Measurements from ENCODE around the gene PALM2AKAP2. TPM values are rescaled to one million over a fixed set of nuclear protein-coding genes. Genes with fewer than 3 reads are reported as not detected.

The PALM2AKAP2 gene
- total RNA-seq, result not detected

DNA sequence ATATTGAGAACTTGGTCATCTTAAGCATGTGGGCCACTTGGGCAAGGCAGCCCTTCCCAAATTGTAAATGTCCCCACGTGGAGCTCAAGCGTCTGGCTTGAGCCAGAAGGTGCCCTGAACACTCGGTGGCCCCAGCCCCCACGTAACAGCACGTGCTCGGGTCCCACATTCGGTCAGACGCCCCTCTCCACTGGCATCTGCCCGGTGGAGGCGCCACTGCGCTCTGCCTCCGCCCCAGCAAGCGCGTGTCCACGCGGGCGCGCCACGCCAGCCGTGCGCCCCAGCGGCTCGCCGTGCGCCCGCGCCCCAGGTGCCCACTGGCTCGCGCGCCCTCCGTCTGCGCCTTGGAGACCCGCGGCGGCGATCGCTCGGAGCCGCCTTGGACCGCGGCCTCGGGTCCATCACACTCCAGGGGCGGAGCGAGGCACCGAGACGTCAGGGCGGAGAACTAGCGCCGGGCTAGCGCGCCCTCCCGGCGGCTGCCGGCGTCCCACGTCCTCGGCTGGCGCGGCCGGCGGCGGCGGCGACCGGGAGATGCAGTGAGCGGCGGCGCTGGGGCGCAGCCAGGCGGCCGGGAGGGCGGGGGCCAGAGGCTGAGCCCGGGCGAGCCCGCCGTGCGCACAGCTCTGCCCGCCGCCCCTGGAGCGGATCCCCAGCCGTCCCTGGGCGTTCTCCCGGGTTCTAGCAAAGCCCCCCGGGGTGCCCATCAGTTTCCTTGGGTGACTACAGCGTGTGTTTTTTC is at the start of gene PALM2AKAP2:
Gene PALM2AKAP2, plus strand, starts transcription at position 488 of the 742 bp plus-strand sequence. CDS start 291 bp downstream, outside the sequence.
- no peaks in the 10 kb centered on the region for H3K9me3 Mint-ChIP-seq (ENCODE audit: low read depth)
- H3K4me3 Mint-ChIP-seq, result no peak within 1 kb of the TSS
- no peaks in the 10 kb centered on the region for H3K4me1 Mint-ChIP-seq
- peaks cover 33% of the 10 kb centered on the region for H3K27me3 Mint-ChIP-seq
- DNase-seq (no peak), ATAC-seq (no peak)
- H3K27ac Mint-ChIP-seq, result no peak within 1 kb of the TSS
- CTCF ChIA-PET, result no interaction called here
- no peaks in the 10 kb centered on the region for H3K36me3 Mint-ChIP-seq

DNA sequence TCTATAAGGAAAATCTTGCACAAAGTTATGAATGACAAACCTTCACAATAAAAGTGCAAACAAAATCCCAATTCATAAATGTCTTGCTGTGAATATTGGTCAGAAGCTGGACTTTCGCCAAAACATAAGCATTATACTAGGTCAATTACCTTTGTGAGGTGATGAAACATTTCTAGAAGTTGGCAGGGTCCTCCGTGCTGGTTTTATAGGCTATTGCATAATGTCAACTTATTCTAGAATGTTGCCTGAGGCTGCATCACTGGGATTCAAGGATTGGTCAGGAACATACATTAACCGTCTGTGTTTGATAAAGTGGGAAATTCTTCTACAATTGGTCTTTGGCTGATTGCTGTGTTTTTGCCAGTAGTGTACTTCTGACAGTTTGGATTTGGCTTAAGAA is 49.8 kb upstream of the PALM2AKAP2 start:
- ATAC-seq (no peak), DNase-seq (no peak)
- no peak overlapping the region for H3K4me3 Mint-ChIP-seq
- H3K27ac Mint-ChIP-seq, result no peak overlapping the region
- H3K27me3 Mint-ChIP-seq, result no peaks in the 10 kb centered on the region
- no peaks in the 10 kb centered on the region for H3K4me1 Mint-ChIP-seq
- H3K36me3 Mint-ChIP-seq, result no peaks in the 10 kb centered on the region
- CTCF ChIA-PET, result no interaction called here
- H3K9me3 Mint-ChIP-seq (ENCODE audit: low read depth), result peaks cover 3% of the 10 kb centered on the region

DNA sequence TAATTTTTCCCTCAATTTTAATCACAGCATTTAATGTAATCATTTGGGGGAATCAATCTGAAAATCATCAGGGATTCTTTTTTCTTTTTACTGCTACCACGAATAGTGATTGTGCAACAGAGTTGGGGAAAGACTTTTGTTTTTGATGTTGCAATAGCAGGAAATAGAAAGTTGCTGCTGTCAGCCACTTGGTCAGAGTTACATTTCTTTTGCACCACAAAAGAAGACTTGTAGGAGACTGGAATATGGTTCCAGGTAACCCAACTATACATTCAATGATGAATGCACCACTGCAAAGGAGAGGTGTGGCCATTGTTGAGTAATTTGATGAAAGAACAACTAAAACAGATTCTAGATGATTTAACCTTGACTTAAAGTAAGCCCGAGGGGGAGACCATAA is 46.3 kb upstream of the PALM2AKAP2 start:
- CTCF ChIA-PET, result no interaction called here
- ATAC-seq (no peak), DNase-seq (no peak)
- no peak overlapping the region for H3K4me3 Mint-ChIP-seq
- no peaks in the 10 kb centered on the region for H3K27me3 Mint-ChIP-seq
- H3K4me1 Mint-ChIP-seq, result no peaks in the 10 kb centered on the region
- H3K27ac Mint-ChIP-seq, result no peak overlapping the region
- no peaks in the 10 kb centered on the region for H3K36me3 Mint-ChIP-seq
- H3K9me3 Mint-ChIP-seq (ENCODE audit: low read depth), result peaks cover 3% of the 10 kb centered on the region

DNA sequence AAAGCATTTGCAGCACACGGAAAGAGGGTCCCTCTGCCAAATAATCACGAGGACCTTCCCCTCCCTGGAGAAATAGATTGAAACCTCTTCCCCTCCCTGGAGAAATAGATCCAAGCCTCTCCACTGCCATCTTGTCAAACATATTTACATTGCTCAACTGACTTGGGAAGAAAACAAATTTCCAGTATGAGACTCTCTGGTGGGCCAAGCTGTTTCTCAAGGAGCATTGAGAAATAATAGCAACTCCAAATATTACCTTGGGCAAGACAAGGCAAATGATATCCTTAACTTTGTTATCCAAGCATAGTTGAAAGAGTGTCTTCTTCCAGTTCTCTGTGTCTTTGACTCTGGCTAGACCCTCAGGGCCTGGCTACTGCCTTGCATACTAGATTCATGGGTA is 45.2 kb upstream of the PALM2AKAP2 start:
- Mint-ChIP-seq H3K4me3 (no peak overlapping the region), H3K27me3 (no peaks in the 10 kb centered on the region), H3K27ac (no peak overlapping the region), H3K9me3 (ENCODE audit: low read depth) (peaks cover 3% of the 10 kb centered on the region), H3K4me1 (no peaks in the 10 kb centered on the region), H3K36me3 (no peaks in the 10 kb centered on the region)
- ATAC-seq (no peak), DNase-seq (no peak)
- CTCF ChIA-PET, result no interaction called here

DNA sequence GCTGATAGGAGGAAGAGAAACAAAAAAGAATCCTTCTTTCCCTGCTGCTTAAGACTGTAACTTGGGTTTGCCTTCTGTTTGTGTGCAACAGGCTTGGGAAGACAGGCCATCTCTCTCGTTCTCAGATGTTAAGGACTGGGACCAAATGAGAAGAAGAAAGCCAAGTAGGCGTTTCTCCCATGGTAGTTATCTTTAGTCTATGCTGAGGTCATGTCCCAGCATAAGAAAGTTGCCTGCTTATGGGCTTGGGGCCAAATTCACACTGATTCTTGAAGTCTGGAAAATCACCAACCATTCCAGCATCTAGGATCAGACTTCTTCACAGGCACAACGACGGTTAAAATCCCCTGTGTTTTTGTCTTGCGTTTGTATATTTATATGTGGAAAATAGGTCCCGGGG is 44.2 kb upstream of the PALM2AKAP2 start:
- no peaks in the 10 kb centered on the region for H3K4me1 Mint-ChIP-seq
- no peaks in the 10 kb centered on the region for H3K36me3 Mint-ChIP-seq
- no peak for DNase-seq
- peaks cover 1% of the 10 kb centered on the region for H3K9me3 Mint-ChIP-seq (ENCODE audit: low read depth)
- no peak for ATAC-seq
- CTCF ChIA-PET, result no interaction called here
- no peaks in the 10 kb centered on the region for H3K27me3 Mint-ChIP-seq
- no peak overlapping the region for H3K27ac Mint-ChIP-seq
- H3K4me3 Mint-ChIP-seq, result no peak overlapping the region

DNA sequence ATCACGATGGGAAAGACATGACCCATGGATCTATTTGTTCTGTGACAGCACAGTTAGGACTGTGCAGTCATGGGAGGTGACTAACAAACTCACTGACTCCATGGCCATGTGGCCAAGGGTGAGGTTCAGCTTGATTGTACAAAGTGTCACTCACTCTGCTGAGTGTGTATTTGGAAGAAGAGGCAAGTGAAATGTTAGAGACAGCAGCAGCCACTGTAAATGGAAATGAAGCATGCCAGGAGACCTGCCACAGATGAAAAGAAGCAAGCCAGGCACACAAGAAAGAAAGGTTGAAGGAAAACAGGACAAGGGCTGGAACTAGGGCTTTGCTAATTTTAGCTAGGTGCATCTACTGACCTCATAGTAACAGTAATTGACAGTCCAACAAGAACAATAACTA is 42.7 kb upstream of the PALM2AKAP2 start:
- CTCF ChIA-PET, result no interaction called here
- no peak overlapping the region for H3K27ac Mint-ChIP-seq
- H3K27me3 Mint-ChIP-seq, result no peaks in the 10 kb centered on the region
- H3K9me3 Mint-ChIP-seq (ENCODE audit: low read depth), result no peaks in the 10 kb centered on the region
- no peak overlapping the region for H3K4me3 Mint-ChIP-seq
- DNase-seq (no peak), ATAC-seq (no peak)
- H3K36me3 Mint-ChIP-seq, result no peaks in the 10 kb centered on the region
- H3K4me1 Mint-ChIP-seq, result no peaks in the 10 kb centered on the region

DNA sequence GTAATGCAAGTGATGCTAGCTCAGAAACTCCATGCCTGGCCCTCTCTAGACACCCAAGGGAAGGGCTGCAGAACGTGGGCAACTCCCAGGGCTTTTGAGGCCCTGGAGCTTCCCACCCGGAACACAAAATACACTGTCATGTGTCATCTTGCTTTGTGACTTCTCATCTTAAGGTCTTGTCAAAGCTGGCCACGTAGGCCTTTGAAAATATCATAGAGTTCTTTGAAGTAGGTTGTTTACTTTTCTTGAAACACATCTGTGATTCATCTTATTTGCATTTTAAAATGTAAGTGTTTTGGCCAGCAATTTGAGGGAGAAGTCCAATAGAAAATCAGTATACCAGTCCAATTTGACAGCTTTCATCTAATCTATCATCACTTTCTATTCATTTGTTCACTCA is 40.2 kb upstream of the PALM2AKAP2 start:
- H3K4me1 Mint-ChIP-seq, result no peaks in the 10 kb centered on the region
- CTCF ChIA-PET, result no interaction called here
- H3K27me3 Mint-ChIP-seq, result no peaks in the 10 kb centered on the region
- no peaks in the 10 kb centered on the region for H3K9me3 Mint-ChIP-seq (ENCODE audit: low read depth)
- ATAC-seq (no peak), DNase-seq (no peak)
- no peak overlapping the region for H3K27ac Mint-ChIP-seq
- no peaks in the 10 kb centered on the region for H3K36me3 Mint-ChIP-seq
- H3K4me3 Mint-ChIP-seq, result no peak overlapping the region

DNA sequence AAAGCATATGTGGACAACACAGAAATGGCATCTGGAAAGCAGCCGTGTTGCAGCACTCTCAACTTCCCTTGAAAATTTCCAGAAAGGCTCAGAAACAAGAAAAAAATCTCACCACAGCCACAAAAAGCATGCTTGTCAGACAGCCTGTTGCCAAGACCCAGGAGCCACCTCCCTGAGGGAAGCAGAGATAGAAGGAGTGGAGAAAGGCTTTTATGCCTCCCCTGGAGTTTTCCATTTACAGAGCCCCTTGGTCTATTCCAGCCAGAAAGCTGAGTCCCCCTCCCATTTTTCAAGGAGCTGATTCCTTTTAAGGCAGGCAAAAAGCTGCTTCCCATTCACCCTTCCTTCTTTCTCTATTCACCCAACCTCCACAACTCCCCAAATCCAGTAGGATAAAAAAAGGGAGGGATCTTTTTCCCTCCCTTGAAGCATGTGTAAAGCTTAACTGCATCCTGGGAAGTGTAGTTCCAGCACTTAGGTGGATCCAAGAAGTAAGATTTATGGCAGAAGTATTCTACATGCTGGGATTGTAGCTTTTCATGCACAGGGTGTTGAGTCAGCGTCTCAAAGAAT is 37.1 kb upstream of the PALM2AKAP2 start:
- H3K9me3 Mint-ChIP-seq (ENCODE audit: low read depth), result no peaks in the 10 kb centered on the region
- DNase-seq (no peak), ATAC-seq (no peak)
- H3K4me1 Mint-ChIP-seq, result no peaks in the 10 kb centered on the region
- no peak overlapping the region for H3K27ac Mint-ChIP-seq
- H3K27me3 Mint-ChIP-seq, result no peaks in the 10 kb centered on the region
- CTCF ChIA-PET, result interaction anchor here (0.7 kb wide), 1 partner anchor 9 kb away, joined by 3 read pairs; no protein-coding TSS in a partner anchor
- H3K4me3 Mint-ChIP-seq, result no peak overlapping the region
- H3K36me3 Mint-ChIP-seq, result no peaks in the 10 kb centered on the region

DNA sequence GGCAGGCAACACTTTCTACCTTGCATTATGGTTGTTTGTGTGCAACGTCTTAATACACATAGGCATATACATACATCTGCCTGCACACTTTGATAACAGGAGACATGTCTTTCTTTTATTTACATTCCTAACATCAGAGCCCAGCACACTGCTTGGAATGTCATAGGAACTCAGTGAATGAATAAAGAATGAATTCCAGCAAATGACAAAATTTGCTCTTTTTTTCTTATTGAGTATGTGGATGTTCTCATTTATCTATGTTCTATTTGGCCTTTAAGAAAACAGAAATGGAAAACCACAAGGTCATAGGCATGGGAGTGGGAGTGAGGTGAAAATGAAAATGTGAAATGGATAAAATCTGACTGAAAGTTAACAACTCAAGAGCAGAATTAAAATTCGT is 36.3 kb upstream of the PALM2AKAP2 start:
- no peaks in the 10 kb centered on the region for H3K27me3 Mint-ChIP-seq
- CTCF ChIA-PET, result no interaction called here
- no peak overlapping the region for H3K4me3 Mint-ChIP-seq
- H3K4me1 Mint-ChIP-seq, result no peaks in the 10 kb centered on the region
- DNase-seq, result no peak
- no peaks in the 10 kb centered on the region for H3K9me3 Mint-ChIP-seq (ENCODE audit: low read depth)
- no peaks in the 10 kb centered on the region for H3K36me3 Mint-ChIP-seq
- no peak for ATAC-seq
- H3K27ac Mint-ChIP-seq, result no peak overlapping the region

DNA sequence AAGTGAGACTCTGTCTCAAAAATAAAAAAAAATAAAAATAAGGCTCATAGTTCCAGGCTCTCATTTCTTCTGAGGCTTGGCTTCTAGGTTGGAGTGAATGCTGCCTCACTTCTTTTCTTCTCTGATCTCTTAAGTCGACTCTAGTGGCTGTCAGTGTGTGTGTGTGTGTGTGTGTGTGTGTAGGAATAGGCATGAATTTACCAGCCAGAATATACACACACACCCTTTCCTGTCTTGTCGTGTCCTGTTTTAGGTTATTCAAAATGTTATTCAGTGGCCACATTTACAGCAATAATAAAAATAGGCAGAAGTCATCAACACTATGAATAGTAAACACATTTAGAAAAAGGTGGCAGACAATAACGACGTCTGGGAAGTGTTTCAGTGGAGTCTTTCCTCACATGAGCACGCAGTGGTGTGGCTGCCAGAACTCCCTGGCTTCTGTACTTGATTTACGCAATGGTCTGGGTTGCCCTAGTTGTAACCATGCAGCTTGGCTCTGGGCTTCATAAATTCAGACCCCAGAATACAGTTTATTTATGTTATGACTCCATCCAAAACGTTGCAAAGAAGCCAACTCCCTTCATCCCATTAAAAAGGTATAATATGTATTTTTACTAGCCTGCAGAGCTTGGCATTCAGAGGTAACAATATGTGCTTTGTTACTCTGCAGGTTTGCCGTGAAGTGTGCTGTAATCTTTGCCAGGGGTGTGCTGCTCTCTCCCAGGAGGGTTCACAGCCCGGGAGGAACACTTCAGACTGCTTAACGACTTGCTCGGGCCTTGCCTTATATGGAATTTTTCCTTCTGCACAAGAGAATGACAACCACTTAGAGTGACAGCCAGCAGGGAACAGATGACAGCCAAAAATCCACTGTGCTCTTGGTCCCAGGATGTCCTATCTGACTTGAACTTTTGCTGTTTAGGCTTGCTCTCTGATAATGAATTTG is 34.4 kb upstream of the PALM2AKAP2 start:
- DNase-seq (no peak), ATAC-seq (no peak)
- Mint-ChIP-seq H3K4me1 (no peaks in the 10 kb centered on the region), H3K9me3 (ENCODE audit: low read depth) (no peaks in the 10 kb centered on the region), H3K4me3 (no peak overlapping the region), H3K27ac (no peak overlapping the region), H3K36me3 (no peaks in the 10 kb centered on the region), H3K27me3 (no peaks in the 10 kb centered on the region)
- CTCF ChIA-PET, result no interaction called here

DNA sequence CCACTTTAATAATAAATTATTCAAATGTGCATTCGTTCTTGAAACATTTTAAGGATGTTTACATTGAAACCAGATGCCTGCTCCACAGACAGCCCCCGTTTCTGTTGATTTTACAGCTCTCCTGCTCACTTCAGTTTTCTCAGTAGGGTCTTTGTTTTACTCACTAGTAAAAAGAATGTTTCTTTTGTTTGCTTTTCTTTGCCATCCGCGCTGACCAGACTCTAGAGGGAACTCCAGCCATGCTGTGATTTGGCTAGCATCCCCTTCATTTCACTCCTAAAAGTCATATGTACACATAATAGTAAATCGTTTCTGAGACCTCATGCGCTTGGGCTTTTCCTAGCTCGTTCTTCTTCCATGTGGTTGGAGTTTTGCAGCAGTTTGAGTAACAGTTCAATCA is 28.7 kb upstream of the PALM2AKAP2 start:
- Mint-ChIP-seq H3K36me3 (no peaks in the 10 kb centered on the region), H3K27ac (no peak overlapping the region), H3K4me1 (no peaks in the 10 kb centered on the region), H3K27me3 (no peaks in the 10 kb centered on the region), H3K9me3 (ENCODE audit: low read depth) (no peaks in the 10 kb centered on the region), H3K4me3 (no peak overlapping the region)
- ATAC-seq, result no peak
- no peak for DNase-seq
- CTCF ChIA-PET, result no interaction called here

DNA sequence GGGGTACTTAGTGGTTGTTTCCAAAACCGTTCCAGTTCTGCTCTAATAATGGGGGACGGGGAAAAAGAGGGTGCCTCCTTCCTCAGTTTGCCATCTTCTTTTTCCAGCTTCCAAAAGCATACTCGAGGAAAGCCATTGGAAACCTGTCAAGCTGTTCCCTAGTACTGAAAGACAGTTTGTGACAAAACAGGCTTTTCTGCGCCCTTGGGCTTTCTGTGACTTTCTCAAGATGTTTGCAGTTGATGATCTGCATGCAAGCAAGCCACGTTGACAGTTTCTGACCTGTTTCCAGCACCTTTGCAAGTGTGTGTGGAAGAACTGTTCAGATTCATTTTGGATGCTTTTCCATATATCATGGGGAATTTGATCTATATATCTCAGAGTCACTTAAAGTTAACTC is 26.7 kb upstream of the PALM2AKAP2 start:
- CTCF ChIA-PET, result interaction anchor here (0.5 kb wide), 1 partner anchor 220 kb away, joined by 3 read pairs; no protein-coding TSS in a partner anchor
- H3K4me1 Mint-ChIP-seq, result no peaks in the 10 kb centered on the region
- no peak for ATAC-seq
- no peaks in the 10 kb centered on the region for H3K27me3 Mint-ChIP-seq
- H3K9me3 Mint-ChIP-seq (ENCODE audit: low read depth), result no peaks in the 10 kb centered on the region
- no peaks in the 10 kb centered on the region for H3K36me3 Mint-ChIP-seq
- DNase-seq, result no peak
- H3K4me3 Mint-ChIP-seq, result no peak overlapping the region
- no peak overlapping the region for H3K27ac Mint-ChIP-seq

DNA sequence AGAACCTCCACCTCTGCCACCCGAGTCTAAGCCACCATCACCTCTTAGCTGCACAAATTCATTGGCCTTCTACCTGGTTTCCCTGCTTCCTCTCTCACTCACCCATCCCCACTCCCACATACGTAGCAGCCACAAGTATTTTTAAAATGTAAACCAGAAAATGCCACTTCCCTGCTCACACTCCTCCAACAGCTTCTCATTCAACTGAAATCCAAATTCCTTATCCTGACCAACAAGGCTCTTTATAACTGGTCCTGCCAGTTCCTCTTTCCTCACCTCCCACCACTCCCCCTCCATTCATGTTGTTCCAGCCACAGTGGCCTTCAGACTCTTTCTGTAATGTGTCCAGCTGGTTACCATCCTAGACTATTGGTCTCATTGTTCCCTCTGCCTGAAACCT is 25.0 kb upstream of the PALM2AKAP2 start:
- no peaks in the 10 kb centered on the region for H3K4me1 Mint-ChIP-seq
- DNase-seq (no peak), ATAC-seq (no peak)
- CTCF ChIA-PET, result no interaction called here
- H3K27ac Mint-ChIP-seq, result no peak overlapping the region
- no peaks in the 10 kb centered on the region for H3K9me3 Mint-ChIP-seq (ENCODE audit: low read depth)
- no peak overlapping the region for H3K4me3 Mint-ChIP-seq
- no peaks in the 10 kb centered on the region for H3K27me3 Mint-ChIP-seq
- H3K36me3 Mint-ChIP-seq, result no peaks in the 10 kb centered on the region

DNA sequence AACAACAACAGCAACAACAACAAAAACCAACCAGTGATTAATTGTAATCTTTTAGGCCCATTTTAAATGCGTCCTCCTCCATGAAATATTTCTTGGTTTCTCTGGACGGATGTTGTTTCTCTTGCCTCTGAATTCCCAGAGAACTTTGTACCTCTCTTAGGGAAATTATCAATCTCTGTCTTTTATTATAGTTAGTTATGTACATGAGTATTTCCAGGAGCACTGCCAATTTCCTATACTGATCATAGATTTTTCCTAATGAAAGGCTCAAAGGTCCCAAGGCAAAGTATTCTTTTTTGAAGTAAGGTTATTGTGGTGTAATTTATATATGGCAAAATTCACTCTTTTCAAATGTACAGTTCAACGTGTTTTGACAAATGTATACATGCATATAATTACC is 20.4 kb upstream of the PALM2AKAP2 start:
- H3K27ac Mint-ChIP-seq, result no peak overlapping the region
- ATAC-seq (no peak), DNase-seq (no peak)
- H3K4me3 Mint-ChIP-seq, result no peak overlapping the region
- no peaks in the 10 kb centered on the region for H3K9me3 Mint-ChIP-seq (ENCODE audit: low read depth)
- H3K4me1 Mint-ChIP-seq, result no peaks in the 10 kb centered on the region
- CTCF ChIA-PET, result no interaction called here
- no peaks in the 10 kb centered on the region for H3K36me3 Mint-ChIP-seq
- H3K27me3 Mint-ChIP-seq, result no peaks in the 10 kb centered on the region
